ENCODE measurements around the gene ROGDI.

DNA sequence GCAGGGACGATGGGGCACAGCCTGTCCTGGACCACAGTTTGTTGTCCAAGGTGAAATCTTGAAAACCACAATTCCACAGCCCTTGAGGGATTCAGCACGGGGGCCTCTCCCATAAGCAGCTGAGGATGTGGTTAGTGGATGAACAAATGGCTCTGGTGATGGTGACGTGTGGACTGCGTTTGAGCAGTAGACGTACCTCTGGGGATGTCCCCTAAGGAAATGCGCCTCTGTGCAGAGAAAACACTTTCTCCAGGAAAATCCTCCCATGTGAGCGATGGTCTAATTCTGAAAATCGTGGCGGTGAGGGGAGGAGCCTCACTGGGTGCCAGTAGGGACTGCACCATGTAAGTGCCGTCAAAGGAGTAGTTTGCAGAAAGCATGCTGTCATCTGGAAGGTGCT lies 11.6 kb downstream of the ROGDI start:
- TF ChIP-seq EZH2phosphoT487 (IDR thresholded peaks at IDR 0.05; ENCODE audit: insufficient read depth, low read depth) (no peak), EZH2 (IDR thresholded peaks at IDR 0.05; ENCODE audit: insufficient read depth, poor library complexity, severe bottlenecking) (no peak)
